Middle frontal gyrus (tissue), 1 donor: Measurements from ENCODE around the gene IGFLR1.

ENCODE experiments used
- DNase-seq: peaks from one replicate; pipeline ENCODE4 v3.0.0-alpha.2; 2015; ENCODE audit warnings: low spot score; ENCODE audit errors: extremely low spot score

The IGFLR1 gene

DNA sequence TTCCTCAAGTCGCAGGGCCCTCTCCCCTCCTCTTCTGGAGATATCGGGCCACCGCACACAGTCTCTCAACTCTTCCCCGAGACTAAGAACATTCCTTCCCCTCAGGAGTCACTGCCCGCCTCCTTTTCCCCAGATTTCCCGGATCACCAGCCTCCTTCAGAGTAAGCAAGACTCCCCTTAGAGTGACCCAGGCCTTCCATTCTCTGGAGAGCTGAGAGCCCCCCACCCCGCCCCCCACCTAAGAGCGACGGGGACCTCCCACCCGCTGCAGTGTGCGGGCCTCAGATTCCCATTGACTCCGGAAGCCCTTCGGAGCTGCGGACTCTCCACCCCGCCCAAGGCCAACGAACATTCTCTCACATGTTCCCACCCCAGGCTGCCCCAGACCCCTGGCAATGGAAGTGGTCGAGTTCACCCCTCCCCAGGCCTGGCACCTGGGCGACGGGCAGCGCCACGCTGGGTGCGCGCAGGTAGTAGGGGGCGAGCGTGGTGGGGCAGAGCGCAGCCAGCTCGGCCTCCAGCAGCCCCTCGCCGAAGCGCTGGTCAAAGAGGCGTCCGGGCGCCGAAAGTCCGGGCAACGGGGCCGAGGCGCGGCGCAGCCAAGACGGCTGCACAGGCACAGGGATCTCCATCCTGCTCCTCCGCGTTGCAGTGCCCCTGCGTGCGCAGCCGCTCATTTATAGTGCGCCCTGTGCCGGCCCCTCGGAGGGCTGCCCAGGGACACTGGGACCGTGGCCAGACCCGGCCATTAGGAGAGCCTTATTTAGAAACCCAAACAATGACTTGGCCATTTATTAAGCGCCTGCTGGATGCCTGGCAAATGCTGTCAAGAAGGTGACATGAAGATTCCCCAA lies 14.4 kb upstream of the IGFLR1 start, which contains the start of gene HSPB6:
HSPB6 (minus strand) TSS at position 653 of the 854 bp plus-strand sequence; CDS start at position 632, 21 bp downstream.
- DNase-seq, result no peak

DNA sequence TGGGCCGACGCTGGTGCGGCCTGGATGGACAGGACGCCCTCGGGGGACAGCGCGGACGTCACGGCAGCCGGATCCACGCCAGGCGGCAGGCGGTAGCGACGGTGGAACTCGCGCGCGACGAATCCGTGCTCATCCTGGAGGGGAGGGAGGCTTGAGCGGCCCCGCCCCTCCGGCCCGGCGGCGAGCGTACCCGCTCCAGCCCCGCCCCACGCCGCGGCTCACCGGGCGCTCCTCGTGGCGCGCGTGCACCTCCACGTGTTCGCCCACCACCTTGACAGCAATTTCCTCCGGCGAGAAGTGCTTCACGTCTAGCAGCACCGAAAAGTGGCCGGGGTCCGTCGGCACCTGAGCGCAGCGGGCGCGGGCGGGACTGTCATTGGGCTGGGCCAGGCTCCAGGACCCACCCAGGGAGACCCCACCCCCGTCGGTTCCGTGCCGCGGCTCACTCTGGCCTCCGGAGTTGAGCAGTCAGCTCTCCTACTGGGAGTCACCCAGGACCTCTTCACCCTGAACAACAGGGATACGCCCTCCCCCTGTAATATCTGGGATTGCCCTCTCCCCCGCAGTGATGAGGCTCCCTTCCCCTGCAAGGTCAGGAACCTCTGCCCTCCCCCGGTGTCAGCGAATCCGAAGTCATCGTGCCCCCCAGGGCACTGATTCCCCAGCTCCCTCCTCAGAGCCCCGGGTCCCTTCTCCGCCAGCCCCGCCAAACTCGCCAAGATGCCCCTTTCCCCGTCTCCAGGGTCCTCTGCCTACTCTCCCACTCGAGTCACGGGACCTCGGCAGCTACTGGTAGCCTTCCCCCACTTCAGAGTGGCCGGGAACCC lies 13.5 kb upstream of the IGFLR1 start:
- no peak for DNase-seq

DNA sequence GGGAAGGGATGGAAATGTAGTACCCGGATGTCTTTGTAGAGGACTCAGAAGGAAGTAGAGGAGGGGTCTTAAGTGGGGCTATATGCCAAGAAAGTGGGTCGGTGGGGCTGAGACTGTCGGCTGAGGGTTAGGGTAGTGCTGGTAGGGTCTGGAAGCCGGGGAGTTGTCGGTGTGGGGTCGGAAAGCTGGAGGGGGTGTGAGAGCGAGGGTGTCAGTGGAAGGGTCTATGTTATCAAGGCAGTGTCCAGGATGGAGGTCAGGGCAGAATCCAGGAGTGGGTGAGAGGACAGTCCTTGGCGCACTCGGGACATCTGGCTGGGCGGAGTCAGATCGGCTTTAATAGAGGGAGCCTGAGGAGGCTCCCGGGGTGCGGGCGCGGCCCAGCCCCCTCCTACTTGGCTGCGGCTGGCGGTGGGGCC lies 12.9 kb upstream of the IGFLR1 start:
- DNase-seq, result no peak

DNA sequence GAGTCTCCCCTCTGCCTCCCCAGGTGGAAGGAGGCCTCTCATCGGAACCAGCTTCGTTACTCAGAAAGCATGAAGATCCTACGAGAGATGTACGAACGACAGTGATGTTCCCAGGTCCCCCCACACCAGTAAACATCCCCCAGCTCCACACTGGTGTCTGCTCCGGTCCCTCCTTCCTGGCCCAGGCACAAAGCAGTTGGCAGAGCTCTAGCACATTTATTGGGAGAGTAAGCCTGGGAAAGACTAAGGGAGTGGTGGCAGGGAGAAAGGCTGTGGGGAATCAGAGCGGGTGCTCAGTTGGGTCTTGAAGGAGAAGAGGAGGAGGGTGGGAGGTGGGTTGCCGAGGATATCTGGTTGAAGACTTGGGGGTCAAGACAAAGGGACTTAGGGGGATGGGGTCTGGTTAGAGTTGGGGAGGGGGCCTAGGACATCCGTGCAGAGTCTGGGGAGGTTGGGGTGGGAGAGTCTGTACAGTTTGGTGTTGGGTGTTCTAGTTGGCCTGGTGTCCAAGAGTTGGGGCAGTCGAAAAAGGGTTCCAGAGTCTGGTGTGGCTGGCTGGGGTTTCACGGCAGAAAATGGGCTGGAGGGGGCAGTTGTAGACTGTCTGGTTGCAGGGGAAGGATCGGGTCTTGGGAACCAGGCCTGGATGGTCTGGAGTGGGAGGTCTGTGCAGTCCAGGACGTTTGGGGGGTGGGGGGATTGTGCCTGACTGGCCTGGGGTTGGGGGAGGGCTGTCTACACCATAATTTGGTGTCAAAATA lies 12.3 kb upstream of the IGFLR1 start:
- no peak for DNase-seq

DNA sequence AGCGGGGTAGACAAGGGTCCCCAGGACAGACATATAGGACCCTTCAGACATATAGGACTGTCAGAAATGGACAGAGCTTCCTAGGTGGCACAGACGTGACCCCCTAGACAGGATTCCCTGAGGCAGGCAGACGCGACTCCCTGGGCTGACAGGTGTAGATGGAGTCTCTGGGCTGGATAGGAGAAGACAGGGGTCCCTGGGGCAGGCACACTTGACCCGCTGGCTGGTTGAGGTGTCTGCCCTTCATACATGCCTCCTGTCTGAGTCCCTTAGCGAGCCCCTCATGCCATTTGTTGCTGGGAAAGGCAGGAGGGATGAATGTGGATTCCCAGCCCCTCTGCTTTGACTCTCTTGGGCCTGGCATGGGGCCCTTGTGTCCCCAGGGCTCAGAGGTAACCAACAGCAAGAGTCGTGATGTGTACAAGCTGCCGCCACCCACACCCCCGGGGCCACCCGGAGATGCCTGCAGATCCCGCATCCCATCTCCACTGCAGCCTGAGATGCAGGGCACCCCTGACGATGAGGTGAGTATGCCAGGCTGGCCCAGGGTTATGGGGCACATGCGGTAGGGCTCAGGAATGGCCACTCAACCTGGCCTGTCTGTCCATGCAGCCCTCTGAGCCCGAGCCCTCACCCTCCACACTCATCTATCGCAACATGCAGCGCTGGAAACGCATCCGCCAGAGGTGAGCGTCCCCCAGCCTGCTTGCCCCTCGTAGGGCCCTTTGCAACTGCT lies 11.6 kb upstream of the IGFLR1 start:
- no peak for DNase-seq

DNA sequence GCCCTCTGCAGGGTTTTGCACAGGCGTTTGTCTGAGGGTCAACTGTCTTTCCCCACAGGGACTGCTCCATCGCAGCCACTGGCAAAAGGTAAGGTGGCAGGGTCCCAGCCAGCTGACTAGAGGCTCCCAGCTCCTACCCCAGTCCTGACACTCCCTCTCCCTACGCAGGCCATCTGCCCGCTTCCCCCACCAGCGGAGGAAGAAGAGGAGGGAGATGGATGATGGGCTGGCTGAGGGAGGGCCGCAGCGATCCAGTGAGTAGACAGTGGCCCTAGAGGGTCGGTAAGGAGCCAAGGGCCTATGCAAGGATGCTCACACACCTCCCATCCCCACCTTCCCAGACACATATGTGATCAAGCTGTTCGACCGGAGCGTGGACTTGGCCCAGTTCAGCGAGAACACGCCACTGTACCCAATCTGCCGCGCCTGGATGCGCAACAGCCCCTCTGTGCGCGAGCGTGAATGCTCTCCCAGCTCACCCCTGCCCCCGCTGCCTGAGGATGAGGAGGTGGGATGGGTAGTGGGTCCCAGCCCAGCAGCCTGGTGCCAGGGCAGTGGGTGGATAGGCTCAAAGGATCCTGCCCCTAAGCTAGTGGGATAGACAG lies 10.6 kb upstream of the IGFLR1 start:
- no peak for DNase-seq

DNA sequence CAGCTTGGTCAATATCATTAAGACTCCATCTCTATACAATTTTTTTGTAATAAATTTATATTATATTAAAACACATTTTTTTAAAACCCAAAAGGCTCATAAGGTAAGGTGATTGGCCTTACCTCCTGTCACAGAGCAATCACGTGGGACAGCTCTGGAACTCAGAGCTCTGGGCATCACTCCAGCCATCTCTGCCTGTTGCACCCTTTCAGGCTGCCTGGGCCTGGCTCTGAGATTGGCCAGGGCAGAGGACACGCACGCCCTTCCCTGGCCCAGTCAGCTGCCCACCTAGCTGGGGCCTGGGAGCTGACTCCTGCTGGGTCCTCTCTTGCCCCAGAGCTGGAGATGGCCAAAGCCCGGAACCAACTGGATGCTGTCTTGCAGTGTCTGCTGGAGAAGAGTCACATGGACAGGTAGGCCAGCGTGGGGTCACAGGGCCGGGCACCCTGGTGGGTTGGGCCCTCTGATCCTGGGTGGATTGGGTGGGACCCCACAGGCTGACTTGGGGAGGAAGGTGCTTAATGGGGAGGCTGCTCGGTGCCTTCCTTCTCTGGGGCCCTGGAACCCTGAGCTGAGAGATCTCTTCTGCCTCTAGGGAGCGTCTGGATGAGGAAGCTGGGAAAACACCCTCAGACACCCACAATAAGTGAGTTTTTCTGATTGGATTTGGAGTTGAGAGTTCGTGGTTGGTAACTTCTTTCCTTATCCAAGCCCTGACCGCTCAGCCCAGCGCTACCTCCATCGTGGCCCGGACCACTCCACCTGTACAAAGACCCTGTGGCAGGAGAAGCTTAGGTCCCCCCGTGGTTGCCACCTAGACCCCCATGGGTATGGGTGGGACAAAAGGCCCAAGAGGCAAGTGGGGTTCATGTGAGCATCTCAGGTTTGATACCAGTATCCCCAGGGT lies 9.8 kb upstream of the IGFLR1 start:
- DNase-seq, result no peak

DNA sequence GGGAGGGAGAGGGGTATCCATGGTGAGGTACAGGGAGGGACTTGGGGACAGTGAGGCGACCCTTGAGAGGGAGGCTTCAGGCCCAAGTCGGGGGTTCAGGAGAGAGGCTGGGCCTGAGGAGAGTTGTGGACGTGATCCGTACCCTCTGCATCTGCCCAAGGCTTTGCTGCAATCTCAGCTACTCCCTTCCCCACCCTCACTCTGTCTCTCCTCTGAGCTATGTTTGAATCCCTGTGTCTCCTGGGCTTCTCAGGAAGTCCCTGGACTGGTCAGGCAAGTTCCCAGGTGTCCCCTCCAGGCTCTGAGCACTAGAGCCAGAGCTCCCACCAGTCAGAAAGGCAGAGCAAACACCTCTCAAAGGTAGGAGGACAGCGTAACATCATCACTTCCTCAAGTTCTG lies 7.9 kb upstream of the IGFLR1 start:
- no peak for DNase-seq

DNA sequence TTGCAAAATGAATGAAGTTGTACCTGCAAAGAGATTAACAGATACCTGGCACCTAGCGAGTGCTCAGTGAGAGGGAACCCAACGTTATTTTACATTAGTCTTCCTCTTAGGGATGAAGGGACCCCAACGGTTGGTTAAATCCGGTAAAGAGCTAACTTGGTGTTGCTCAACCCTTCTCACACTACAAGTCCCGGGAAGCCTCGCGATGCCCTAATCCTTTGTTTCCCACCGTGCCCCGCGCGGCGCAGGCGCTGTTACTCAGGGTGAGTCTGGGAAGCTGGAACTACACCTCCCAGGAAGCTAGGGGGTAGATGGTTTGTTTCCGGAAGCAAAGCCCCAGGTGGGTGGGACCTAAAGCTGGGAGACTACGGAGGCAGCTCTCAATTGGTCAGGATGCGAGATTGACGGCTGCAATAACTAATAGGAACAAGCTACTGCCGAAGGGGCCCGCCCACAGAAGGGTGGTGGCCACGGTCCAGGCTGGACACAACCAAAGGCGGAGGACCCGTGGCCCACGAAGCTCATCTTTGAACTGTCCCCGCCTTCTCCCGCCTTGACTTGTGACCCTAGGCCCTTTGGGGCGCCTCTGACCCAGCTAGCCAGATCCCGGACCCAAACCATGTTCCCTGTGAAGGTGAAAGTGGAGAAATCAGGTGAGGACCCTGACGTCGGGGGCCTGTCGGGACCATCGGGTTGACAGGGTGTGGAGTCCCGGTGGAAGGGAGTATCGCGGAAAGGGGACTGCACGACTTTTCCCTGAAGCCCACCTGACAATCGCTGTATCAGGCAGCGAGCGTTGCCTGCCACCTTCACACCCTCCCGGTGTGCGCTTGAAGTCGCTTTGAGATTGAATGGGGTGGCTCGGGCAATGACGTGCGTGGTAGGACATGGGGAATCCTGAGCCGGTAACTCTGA lies 6.1 kb upstream of the IGFLR1 start, which contains the start of gene LIN37:
LIN37 (plus strand) TSS at position 471 of the 915 bp plus-strand sequence; CDS start at position 620, 149 bp downstream.
- peak; percentile 100 for DNase-seq

DNA sequence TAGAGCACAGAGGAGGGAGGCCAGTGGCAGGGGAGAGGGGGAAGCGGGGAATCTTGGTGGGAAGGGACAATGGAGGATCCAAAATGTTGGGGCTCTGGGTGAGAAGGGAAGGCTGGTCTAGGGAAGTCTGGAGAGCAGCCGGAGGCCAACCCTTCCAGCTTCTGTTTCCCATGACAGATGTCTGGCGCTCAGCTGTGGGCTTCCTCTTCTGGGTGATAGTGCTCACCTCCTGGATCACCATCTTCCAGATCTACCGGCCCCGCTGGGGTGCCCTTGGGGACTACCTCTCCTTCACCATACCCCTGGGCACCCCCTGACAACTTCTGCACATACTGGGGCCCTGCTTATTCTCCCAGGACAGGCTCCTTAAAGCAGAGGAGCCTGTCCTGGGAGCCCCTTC lies 4.3 kb upstream of the IGFLR1 start:
- DNase-seq, result no peak

DNA sequence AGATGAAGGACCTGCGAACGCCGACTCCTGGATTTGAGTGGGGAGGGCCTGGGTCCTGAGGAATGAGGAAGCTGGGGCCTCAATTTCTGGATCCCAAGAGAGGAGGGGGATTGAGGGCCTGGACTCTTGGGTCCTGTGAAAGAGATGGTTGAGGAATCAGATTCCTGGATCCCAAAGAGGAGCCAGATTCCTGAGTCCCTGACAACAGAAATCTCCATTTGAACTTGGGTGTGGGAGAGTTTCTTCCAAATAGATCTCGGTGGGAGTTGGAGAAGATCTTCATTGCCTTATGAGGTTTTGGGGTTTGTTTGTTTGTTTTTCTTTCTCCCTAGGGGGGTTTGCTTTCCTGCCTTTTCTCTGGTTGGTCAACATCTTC lies 3.8 kb upstream of the IGFLR1 start:
- DNase-seq, result no peak

DNA sequence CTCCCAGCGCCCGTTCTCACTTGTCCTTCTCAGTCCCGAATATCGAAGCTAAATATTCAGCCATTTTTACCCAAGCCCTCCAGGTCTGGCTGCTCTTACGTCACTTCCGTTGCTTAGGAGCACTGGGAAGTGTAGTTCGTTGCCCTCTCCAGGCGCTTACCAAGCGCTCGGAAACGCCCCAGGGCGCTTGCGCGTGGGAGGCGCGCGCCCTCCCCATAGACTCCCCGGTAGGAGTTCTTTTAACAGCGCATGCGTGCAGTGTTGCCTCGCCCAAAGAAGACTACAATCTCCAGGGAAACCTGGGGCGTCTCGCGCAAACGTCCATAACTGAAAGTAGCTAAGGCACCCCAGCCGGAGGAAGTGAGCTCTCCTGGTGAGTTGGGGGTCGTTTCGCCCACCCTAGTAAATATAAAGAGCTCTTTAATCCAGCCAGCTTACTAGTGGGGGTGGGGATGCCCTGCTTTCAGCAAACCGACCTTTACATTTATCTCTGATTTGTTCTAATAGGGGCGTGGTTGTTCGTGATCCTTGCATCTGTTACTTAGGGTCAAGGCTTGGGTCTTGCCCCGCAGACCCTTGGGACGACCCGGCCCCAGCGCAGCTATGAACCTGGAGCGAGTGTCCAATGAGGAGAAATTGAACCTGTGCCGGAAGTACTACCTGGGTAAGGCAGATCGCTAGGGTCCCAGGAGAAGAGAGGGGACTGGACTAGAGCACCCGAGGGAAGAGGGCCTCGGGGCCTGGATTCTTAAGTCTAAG lies 3.3 kb upstream of the IGFLR1 start, which contains the start of the genes PSENEN and U2AF1L4:
PSENEN (plus strand) TSS at position 324 of the 759 bp plus-strand sequence; CDS start at position 604, 280 bp downstream.
U2AF1L4 (minus strand) TSS at position 91 of the 759 bp plus-strand sequence; CDS start at position 64, 27 bp downstream.
- DNase-seq, result peak; percentile 99

DNA sequence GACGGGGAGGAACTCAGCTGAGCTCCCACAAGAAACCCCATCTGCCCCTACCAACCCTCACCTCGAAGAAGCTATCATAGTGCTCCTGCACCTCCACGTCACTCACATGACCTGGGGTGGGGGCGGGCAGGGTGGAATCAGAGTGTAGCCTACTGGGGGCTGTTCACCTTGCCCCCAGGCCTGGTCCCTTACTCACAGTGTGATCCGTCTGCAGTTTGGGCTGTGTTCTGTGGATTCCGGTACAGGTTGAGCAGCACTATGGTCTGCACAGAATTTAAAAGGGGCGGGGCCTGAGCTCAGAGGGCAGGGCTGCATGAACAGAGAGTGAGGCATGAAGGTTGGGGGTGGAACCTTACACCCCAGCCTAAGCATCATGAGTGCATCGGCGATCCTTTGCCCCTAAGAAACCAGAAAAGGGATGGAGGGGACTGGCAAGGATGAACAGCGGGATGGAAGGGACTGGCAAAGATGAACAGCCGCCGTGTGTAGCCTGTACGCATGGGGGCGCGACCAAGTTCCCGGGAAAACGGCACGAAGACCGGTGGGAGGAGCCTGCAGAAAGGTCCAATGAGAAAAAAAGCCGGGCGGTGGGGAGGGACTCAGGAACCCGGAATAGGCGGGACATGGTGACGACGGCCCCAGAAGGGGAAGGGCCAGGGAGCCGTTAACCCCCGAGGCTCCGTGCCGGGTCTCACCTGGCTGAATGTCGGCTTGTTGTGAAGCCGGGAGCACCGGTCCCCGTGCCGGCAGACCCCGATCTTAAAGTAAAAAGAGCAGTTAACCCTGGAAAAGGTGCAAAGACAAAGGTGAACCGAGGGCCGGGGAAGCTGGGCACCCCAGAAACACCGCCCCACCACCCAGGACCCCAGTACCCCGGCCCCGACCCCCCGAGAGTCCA lies 2.4 kb upstream of the IGFLR1 start:
- peak; percentile 90 for DNase-seq

DNA sequence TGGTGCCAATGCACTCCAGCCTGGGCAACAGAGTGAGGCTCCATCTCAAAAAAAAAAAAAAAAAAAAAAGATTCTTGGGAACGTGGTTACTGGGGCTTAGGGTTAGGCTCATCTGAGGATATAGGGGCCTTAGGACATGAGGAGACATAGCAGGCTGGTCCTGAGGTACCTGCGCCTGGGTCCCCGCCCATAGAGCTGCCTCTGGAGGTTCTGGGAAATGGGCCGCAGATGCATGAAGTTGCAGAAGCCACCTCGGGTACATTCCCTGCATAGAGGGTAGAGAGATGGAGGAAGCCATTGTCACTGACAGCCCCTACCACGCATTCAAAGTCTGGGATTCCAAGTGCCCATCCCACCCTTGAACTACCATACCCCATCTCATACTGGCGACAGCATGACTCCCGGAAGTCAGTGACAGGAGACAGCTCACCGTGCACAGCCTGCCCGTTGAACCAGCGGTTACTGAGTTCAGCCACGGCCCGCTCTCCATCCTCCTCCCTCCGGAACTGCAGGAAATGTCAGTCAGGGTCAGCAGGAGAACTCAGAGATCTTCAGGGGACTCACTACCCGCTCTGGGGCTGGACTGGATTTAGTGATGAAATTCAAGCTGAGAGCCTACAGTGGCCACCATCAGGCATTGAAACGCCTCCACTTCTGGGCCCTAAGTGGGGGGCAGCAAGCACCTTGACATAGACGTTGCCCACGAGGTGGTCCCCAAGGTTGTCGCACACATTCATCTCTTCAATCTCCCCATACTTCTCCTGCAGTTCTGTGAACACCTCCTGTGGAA lies 1.6 kb upstream of the IGFLR1 start:
- DNase-seq, result no peak

DNA sequence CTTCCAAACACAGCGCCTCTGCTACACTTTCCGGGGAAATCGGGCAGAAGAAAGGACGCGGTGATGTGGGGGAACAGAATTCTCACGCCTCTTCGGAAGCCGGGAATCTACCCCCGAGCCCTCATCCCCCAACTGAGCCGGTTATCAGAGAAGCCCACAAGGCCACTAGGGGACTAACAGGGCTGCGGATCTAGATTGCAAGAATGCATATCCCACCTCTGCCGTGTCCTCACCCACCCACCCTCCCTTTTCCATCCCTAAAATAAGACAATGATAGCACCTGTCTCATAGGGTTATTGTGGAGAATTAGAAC lies 1.1 kb downstream of the IGFLR1 start:
- no peak for DNase-seq
